Erythroblast (primary cell): ENCODE data around the gene MKX.

ENCODE experiments used
- DNase-seq, 2 experiments: peaks; one replicate each; lab custom pipeline; 2025; lab: John Stamatoyannopoulos, UW
- GATA1 ChIP-seq: IDR thresholded peaks from 2 replicates; pipeline ENCODE4 v1.6.1; 2011; ENCODE audit warnings: low read depth, mild to moderate bottlenecking, control low read depth, low read length, moderate library complexity
- POLR2A ChIP-seq: IDR thresholded peaks from 2 replicates; pipeline ENCODE4 v1.6.1; 2011; ENCODE audit warnings: mild to moderate bottlenecking, low read length

MKX gene

DNA sequence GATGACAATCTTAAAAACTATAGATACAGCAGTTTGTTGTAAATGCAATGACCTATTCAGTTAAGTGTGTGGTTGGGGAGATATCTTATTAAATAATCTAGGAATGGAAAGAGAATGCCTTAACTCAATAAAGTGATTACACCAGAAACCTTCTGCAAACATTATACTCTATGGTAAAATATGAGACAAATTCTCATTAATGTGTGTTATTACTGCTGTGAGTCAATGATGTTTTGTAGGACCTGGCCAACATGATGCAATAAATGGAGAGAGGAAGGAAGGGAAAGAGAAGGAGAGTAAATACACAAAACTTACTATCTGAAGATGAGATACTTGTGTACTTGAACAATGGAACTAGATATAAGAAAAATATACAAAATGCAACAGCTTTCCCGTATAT is 25.1 kb downstream of the MKX start:
- no peak for DNase-seq
- no peak for TF ChIP-seq GATA1
- no peak for TF ChIP-seq POLR2A

DNA sequence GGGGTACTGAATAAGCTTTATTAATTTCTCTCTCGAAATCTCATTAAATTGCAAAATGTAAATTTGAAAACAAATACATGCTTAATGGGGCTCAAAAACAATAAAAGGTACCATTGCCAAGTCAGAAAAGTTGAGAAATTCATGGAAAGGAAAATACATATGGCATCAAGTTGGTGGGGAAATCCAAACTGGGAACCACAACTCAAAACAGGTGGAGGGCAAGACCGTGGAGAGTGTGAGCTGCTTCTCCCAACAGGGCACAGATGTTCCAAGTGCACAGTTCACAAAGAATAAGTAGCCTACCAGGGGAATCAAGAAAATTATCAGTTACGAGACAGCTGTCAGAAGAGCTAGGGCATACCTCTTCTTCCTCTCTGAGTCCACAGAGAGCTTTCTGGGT is 26.6 kb downstream of the MKX start:
- DNase-seq: no peak
- TF ChIP-seq GATA1 (no peak), POLR2A (no peak)

GRCh38 chr10:27717861-27718260 is 27.8 kb downstream of the MKX start:
- no peak for DNase-seq
- TF ChIP-seq POLR2A (no peak), GATA1 (no peak)

DNA sequence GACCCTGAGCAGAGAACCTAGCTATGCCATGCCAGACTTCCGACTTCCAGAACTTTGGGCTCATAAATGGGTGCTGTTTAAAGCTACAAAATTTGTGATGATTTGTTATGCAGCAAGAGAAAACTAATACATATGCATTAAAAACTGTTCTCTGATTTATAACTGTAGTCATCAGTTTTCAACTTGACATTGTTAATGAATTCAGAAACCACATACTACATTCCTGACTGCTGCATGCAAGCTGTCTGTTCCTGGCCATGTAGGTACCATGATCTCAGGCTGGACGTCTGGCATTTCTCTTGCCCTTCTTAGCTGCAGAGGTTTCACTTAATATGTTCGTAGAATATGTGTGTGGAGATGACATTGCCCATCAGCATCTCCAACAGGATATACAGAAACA is 28.4 kb downstream of the MKX start:
- no peak for DNase-seq
- TF ChIP-seq POLR2A: no peak
- no peak for TF ChIP-seq GATA1

DNA sequence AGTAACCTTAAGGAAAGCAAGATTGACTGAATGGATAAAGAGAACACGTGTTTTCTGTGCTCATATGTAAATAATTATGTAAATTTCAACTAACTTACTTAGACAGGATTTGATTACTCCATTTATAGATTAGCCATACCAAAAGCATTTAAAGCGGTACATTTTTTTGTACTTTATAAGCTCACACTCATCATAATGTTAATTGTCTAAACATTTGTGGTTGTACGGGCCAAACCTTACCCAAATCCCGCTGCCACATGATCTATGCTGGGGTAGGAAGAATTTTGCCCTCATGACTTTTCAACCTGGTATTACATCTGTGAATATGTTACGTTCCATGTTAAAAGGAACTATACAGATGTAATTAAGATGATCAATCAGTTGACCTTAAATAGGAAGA is 29.1 kb downstream of the MKX start:
- TF ChIP-seq POLR2A (no peak), GATA1 (no peak)
- no peak for DNase-seq

- TF ChIP-seq GATA1 (no peak), POLR2A (no peak)
- DNase-seq: no peak
Observed at GRCh38 chr10:27715505-27715904, 30.1 kb downstream of the MKX start.

GRCh38 chr10:27714349-27714748 is 31.3 kb downstream of the MKX start:
- DNase-seq: no peak
- TF ChIP-seq POLR2A (no peak), GATA1 (no peak)

- TF ChIP-seq POLR2A: no peak
- TF ChIP-seq GATA1: no peak
- no peak for DNase-seq
Observed at GRCh38 chr10:27713941-27714340, 31.7 kb downstream of the MKX start.

DNA sequence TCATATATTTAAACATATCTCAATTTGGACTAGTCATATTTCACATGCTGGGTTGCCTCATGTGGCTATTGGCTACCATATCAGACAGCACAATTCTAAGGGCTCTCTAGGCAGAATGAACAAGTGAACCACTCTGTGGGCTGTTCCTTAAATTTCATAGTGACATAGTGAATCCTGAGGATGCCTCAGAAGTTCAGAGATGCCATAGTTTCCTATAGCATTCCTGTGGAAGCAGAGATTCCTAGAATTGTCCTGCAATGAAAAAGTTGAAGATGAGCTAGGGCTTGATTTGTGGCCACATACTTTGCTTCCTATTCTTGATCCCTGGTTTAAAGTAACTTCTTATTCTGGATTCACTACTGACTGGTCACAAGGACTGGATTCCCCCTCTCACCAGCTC is 35.6 kb downstream of the MKX start:
- DNase-seq: no peak
- TF ChIP-seq GATA1 (no peak), POLR2A (no peak)

DNA sequence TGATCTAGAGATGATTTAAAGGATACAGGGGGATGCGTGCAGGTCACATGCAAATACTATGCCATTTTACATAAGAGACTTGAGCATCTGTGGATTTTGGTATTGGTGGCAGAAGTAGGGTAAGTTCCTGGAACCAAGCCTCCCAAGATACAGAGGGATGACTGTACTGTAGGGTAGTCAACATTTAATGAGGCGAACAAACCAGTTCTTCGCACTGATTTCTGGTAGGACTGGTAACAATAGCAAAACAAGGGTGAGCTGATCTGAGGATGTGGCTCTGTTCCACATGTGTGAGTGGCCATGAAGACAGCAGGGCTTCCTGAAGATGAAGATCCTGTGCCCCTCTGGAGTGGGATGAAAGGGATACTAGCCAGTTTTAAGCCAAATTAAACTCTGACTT is 36.3 kb downstream of the MKX start:
- TF ChIP-seq POLR2A: no peak
- no peak for TF ChIP-seq GATA1
- DNase-seq: no peak

DNA sequence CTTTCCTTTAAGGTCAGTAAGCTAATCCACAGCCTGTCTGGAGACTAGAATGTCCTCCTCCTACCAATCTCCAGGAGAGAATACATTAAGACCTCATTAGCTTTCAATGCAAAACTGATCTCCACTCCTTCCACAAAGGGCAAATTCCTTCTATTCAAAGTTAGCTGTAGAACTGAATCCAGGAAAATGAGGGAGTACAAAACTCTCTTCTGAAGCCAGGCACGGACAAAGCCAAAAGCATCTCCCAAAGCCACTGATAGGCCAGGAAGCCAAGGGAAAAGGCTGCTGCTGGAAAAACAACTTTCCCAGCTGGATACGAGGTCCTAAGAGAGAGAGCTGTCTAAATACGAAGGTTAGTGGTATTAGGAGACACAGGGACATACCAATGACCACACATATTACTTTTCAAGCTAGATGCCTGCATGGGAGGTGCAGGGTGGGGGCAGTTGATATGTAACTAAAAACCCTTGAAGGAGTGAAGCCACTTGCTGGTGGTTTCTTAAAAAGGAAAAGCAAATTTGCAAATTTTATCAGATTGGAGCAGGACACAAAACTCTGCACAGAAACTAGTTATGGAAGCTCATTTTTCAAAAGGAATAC is 43.6 kb downstream of the MKX start:
- no peak for DNase-seq
- TF ChIP-seq POLR2A (no peak), GATA1 (no peak)

DNA sequence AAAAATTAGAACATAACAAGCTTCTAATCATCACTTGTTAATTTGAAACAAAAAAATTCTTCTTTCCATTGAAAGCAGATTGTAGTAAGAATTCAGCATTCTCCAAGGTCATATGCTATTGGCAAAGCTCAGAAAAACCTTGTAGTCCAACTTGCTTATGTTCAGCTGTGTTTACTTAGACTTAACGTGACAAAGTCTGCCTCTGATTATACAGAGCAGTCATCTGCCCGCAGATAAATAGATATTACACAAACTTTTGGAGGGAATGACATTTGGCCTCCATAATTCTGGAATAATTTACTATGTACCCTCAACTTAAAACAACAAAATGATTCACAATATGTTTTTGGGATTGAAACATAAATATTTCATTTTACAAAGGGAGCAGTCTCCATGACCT is 45.8 kb downstream of the MKX start:
- no peak for DNase-seq
- TF ChIP-seq POLR2A (no peak), GATA1 (no peak)

DNA sequence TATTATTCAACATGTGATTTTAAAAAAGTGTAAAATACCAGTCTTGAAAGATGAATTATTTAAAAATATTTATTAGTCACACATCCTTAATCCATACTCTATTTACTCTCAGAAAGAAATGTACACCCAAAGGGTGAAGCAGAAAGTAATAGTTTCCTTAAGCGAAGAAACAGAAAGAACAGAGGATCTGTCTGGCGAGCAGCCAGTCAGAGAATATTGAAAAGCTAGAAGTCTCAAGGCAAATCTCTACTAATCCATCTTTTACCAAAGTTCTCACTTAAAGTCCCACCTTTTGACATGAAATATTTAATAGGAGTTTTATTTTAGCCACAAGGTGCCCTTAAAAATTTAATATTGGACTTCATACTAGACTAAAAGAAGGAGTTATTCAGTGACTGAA is 46.7 kb downstream of the MKX start:
- TF ChIP-seq GATA1 (no peak), POLR2A (no peak)
- DNase-seq: no peak

- TF ChIP-seq GATA1 (no peak), POLR2A (no peak)
- DNase-seq: no peak
Observed at GRCh38 chr10:27696466-27696865, 49.2 kb downstream of the MKX start.

- DNase-seq: no peak
- TF ChIP-seq GATA1 (no peak), POLR2A (no peak)
Observed at GRCh38 chr10:27695706-27696105, 49.9 kb downstream of the MKX start.
